ENCODE data around the gene CAMKMT.

CAMKMT gene

DNA sequence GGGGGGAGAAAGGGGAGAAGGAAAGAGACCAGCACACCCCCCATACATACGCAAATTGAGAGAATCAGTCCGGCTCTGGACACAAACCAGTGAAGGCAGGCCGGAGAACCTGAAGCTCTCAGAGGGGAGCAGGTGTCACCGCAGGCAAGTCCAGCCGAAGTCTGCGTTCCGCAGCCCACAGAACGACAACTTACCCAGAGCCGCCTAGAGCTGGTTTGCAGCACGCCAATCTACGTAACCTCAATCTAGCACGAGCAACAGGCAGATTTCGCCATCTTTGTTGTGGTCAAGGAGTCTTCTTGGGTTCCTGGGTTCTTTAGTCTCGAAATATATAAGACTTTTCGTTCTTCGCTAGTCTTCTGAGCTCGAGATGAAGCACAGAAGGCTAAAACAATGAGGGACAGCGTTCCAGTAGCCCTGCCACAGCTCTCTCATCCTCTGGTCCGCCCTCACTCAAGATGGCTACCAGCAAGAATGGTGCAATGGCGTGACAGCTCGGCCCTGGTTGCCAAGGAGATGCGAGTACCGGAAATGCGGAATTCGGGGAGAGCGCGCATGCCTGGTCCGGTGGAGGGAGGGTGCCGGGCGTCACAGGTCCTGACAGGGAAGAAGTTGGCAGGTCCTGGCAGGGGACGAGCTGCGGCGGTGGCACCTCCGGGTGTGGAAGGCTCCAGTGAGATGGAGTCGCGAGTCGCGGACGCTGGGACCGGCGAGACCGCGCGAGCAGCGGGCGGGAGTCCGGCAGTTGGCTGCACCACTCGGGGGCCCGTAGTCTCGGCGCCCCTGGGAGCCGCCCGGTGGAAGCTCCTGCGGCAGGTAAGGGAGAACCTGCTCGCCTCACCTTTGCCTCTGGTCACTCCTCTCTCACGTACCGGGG is at the start of gene CAMKMT, which contains the start of gene PREPL:
Gene CAMKMT (plus strand): TSS at position 618 of the 877 bp plus-strand sequence.
Gene PREPL (minus strand): TSS at position 165 of the 877 bp plus-strand sequence. CDS start 15,152 bp downstream, outside the sequence.
- DNase-seq, result peak; percentile 97

DNA sequence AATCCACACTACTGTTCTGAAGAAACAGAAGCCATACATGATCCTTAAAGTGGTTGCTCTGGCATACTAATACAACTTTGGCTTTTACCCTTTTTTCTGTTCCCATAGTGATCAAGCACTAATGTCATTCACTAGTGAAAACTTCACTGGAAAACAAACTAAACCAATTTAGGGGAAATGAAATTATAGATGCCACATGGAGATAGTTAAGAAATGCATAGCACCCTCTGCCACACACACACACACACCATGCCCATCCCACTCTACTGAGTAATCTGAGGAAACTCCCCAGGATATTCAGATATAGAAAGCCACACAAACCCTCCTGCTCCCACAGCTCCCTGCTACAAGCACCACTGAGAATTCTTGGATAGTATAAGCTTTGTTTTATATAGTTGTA is 47.4 kb upstream of the CAMKMT start:
- no peak for DNase-seq

DNA sequence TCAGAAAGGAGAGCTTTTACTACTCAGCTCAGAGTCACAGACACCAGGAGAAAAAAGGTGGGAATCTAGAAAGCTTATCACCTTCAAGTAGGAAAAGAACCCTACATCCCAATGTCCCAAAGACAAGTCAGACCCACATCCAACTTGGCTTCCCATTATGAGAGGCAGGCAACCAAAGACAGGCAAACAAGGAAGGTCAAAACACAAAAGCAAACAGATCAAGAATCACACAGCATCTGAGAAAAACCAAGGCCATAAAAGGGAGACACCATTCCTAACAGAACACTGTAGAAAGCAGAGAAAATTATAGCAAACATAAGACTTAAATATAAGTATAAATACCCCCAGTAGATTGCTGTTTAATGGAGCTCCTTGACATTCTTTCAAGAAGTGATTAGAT is 45.8 kb upstream of the CAMKMT start:
- no peak for DNase-seq

DNA sequence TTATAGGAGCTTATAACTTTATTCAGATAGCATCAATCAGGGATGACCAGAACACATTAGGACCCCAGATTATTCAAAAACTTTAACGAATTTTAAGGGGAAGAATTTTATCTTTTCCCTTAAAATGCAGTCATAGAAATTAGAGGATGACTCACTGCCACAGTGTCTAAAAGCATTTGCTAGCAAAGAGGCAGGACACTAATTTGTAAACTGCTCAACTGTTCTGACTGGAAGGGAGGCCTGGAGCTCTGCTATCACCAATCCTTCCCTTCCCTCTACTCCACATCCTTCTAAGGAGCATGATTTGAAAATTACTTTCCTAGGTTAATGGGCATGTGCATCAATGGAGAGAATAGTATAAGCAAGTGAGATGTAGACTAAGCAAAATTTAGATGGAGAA is 40.9 kb upstream of the CAMKMT start:
- no peak for DNase-seq

DNA sequence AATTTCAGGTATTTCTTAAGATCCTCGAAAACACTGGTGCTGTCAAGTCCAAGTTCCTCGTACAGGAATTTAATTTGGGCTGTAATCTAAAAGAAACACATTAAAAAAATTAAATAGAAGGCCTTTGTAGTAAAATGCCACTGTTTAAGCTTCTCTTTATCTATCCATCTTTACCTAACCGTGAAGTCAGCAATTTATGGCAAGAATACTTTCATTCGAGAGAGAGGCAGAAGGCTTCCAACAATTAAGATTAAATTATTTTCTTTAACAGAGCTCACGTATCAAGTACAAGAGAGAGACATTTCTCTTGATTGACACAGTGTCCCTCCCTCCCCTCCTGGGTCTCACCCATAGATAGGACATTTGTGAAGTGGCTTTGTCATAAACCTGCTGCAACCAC is 40.4 kb upstream of the CAMKMT start:
- DNase-seq, result no peak

- DNase-seq, result no peak
Observed at GRCh38 chr2:44324971-44325426, 36.7 kb upstream of the CAMKMT start.

DNA sequence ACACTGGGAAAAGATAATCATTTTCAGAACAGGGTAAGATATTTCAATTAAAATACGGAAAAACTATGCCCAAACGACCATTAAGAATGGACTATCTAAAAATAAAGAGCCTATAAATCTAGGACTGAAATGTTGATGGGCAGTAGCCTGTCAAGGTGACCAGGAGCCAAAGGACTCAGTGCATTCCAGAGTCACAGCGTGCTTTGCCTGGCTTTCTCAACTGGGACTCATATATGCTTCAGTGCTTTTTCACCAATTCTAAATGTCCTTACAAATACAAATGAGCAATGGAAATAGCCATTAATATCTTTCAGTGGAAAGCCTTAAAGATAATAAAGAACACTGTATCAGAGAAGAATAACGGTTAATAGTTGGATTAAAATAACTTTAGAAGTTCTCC is 35.9 kb upstream of the CAMKMT start:
- no peak for DNase-seq

GRCh38 chr2:44326548-44327264 is 35.0 kb upstream of the CAMKMT start:
- no peak for DNase-seq

GRCh38 chr2:44328750-44329149 is 33.0 kb upstream of the CAMKMT start:
- no peak for DNase-seq

DNA sequence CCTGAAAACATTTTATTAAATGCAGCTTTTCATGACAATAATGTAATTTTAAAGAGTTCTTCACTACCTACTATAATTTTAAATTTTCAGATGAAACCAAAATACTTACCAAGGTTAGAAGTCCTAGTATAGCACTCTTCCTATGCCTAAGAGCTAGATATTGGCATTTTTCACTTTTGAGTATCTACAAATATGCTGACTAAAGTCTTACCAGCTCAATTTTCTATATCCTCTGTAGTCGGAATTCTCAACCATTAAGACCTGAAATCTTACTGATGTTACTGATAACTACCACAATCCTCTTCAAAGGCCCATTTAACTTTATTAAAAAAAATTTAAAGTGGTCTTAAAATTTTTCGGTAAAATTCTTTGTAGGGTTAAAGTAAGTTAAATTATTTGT is 32.4 kb upstream of the CAMKMT start:
- DNase-seq, result no peak

DNA sequence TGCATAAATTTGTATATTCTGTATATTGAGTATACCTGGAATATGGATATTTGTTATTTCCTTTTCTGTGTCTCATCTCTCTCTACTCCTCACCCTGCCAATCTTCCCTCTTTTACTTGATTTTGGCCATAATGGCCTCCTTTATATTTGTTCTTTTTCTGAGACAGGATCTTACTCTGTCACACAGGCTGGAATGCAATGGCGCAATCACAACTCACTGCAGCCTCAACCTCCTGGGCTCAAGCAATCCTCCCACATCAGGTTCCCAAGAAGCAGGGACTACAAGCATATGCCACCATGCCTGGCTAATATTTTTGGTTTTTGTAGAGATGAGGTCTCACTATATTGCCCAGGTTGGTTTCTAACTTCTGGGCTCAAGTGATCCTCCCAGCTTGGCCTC is 30.9 kb upstream of the CAMKMT start:
- no peak for DNase-seq

DNA sequence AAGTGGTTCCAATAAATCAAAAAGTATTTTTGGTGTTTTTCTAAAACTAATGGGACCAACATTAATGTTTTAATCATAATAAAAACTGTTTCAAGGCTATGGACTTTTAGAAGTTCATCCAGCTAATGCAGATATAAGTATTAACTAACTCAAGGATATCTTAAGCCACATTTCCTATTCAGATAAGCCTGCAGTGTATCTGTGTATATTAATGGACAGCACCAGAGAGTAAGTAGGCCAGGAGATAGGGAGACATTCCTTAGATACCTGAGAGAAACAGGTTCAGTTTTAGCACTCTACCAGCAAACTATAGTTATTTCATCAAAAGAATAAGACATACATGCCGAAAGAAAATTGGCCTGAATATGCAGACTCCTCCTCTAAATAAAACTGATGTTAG is 27.8 kb upstream of the CAMKMT start:
- DNase-seq, result no peak

- no peak for DNase-seq
Observed at GRCh38 chr2:44335806-44336538, 25.8 kb upstream of the CAMKMT start.

DNA sequence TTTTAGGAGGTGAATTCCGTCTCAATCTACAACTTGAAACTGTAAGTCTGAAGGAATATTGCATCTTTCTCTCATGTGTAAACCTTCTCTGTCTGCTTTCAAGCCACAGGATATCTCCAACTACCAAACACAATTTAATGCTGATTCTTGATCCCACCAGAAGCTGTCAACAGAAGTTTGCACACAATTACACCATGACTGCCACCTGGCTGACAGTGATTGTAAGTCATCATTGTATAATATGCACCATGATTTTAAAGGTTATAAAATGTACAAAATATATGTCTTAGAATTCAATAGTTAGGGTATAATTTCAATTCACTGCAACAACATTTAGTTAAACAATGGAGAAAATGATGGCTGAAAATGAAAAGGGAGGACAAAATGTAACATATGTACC is 18.9 kb upstream of the CAMKMT start:
- DNase-seq, result no peak

DNA sequence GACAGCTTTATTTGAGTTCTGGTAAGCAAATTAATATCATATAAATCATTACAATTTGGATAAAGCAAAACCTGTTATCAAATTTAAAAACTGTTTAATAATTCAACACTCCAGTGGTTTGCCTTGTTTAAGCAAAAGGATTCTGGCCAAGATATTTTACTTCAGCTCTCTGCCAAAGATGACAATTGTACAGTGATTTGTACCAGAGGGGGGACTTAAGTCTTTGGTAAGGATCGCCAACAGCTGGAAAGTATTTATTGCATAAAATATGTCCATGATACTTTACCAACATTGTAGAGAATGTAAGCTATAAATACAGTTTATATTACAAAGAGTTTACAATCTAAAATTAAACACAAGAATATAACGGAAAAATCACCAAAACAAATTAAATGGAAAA is 14.2 kb upstream of the CAMKMT start:
- DNase-seq, result no peak

DNA sequence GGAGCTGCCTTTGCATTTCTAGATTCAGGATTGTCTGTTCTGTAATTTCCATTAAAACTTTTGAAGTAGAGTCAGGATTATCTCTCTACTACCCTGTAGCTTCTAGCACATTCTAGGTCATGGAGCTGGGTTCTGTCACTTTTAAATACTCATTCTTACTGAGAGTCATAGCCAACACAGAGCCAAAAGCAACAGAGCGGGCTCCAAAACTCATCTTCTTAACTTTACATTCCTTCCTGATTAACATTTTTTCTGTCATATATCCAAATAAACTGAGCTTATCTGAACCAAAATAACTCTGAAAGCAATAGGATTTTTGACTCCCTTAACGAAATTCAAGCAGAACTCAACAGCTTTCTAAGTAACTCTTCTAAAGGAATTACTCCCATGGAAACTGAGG is 13.3 kb upstream of the CAMKMT start:
- DNase-seq, result no peak

DNA sequence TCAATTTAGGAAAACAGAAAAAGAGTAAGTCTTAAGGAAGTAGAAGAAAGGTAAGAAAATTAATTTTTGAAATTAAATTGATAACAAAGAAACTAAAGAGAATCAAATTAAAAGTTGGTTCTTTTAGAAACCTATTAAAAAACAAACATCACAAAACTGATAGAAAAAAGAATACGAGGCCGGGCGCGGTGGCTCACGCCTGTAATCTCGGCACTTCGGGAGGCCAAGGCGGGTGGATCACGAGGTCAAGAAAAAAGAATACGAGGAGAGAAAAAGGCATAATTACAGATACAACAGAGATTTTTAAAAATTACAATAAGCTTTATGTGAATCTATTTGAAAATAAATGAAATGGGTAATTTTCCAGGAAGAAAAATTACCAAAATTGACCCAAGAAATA is 12.2 kb upstream of the CAMKMT start:
- no peak for DNase-seq

- no peak for DNase-seq
Observed at GRCh38 chr2:44351088-44351487, 10.7 kb upstream of the CAMKMT start.

DNA sequence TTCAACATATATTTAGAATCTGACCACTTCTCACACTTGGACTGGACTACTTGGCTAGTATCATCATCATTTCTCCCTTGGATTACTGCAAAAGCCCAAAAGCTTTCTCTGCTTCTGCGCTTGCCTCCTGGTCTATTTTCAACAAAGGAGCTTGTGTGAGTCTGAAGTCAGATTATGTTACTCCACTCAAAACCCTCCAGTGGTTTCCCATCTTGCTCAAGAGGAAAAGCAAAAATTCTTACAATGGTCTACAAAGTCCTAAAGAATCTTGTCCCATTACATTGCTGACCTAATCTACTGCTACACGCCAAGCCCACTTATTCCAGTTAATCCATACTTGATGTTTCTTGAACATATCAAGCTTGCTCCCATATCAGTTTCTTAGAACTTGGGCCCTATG is 10.1 kb upstream of the CAMKMT start:
- DNase-seq, result no peak

DNA sequence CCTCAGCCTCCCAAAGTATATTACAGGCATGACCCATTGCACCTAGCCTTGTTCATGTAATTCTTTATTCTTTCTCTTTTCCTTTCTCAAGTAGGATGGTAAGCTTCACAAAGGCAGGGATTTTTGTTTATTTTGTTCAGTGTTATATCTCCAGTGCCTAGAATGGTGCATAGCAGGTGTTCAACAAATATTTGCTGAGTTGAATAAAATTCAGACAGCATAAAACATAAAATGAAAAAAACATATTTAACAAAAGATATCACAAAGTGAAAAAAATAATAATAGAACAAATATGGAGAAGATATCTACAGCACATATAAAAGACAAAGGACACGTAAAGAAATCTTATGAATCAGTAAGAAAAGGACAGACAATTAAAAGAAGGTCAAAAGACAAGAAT is 9.2 kb upstream of the CAMKMT start:
- DNase-seq, result no peak

GRCh38 chr2:44354761-44355160 is 7.0 kb upstream of the CAMKMT start:
- no peak for DNase-seq

DNA sequence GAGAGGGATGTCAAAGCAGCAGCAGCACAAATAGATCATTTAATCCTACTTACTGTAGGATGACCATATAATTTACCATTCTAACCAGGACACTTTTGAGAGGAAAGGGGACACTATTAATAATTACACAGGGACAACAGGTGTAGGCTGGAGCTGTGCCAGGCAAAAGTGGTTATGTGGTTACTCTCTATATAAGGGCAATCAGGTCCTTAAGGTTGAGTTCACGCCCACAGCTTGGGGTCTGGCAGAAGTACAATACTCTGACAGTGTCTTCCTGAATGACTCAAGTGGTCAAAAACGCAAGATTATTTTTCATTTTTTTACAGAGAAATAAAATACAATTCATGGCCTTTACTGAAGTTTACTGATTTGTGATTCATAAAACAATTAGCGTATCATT is 3.2 kb upstream of the CAMKMT start:
- peak; percentile 8 for DNase-seq

GRCh38 chr2:44360749-44361329 is 908 bp upstream of the CAMKMT start:
- no peak for DNase-seq
